NCI-H1417 treated with DMSO at 0.1 percent for 48 hours (cell line): ENCODE data around the gene ERP27.

ENCODE experiments used
- DNase-seq: peaks from one replicate; lab custom pipeline; 2025; lab: John Stamatoyannopoulos, UW

Gene ERP27

GRCh38 chr12:14938301-14938700 lies at the start of gene ERP27:
TSS of gene ERP27 (minus strand) at chr12:14938537. CDS start at chr12:14938508, 29 bp downstream.
- no peak for DNase-seq

- no peak for DNase-seq
These were observed 49.7 kb upstream of the ERP27 start for GRCh38 chr12:14988035-14988434.

- no peak for DNase-seq
These were observed 48.1 kb upstream of the ERP27 start for GRCh38 chr12:14986449-14986848.

- DNase-seq = no peak
These were observed 46.5 kb upstream of the ERP27 start for GRCh38 chr12:14984766-14985285.

- no peak for DNase-seq
These were observed 45.7 kb upstream of the ERP27 start for GRCh38 chr12:14984036-14984435.

GRCh38 chr12:14982991-14983390 lies 44.7 kb upstream of the ERP27 start:
- no peak for DNase-seq

- no peak for DNase-seq
These were observed 44.2 kb upstream of the ERP27 start for GRCh38 chr12:14982562-14982961.

- no peak for DNase-seq
These were observed 42.7 kb upstream of the ERP27 start for GRCh38 chr12:14981049-14981448.

GRCh38 chr12:14979468-14979867 lies 41.1 kb upstream of the ERP27 start:
- no peak for DNase-seq

- DNase-seq = no peak
These were observed 38.3 kb upstream of the ERP27 start for GRCh38 chr12:14976658-14977057.

- no peak for DNase-seq
These were observed 37.1 kb upstream of the ERP27 start for GRCh38 chr12:14975457-14975856.

- no peak for DNase-seq
These were observed 36.3 kb upstream of the ERP27 start for GRCh38 chr12:14974633-14975032.

GRCh38 chr12:14972816-14973215 lies 34.5 kb upstream of the ERP27 start, which contains the start of gene PDE6H:
TSS of gene PDE6H (plus strand) at chr12:14973042. CDS start at chr12:14978013, 4,971 bp downstream.
- no peak for DNase-seq

- no peak for DNase-seq
These were observed 32.1 kb upstream of the ERP27 start for GRCh38 chr12:14970473-14970872.

GRCh38 chr12:14968478-14968877 lies 30.1 kb upstream of the ERP27 start:
- no peak for DNase-seq

- DNase-seq = no peak
These were observed 26.9 kb upstream of the ERP27 start for GRCh38 chr12:14965221-14965620.

GRCh38 chr12:14964406-14964805 lies 26.1 kb upstream of the ERP27 start:
- no peak for DNase-seq

- DNase-seq = no peak
These were observed 25.2 kb upstream of the ERP27 start for GRCh38 chr12:14963520-14963919.

- no peak for DNase-seq
These were observed 24.5 kb upstream of the ERP27 start for GRCh38 chr12:14962797-14963196.

GRCh38 chr12:14962153-14962539 lies 23.8 kb upstream of the ERP27 start:
- no peak for DNase-seq

GRCh38 chr12:14961466-14962152 lies 23.3 kb upstream of the ERP27 start, which contains the start of gene ARHGDIB:
TSS of gene ARHGDIB (minus strand) at chr12:14961601. CDS start at chr12:14950712, 10,889 bp downstream.
- DNase-seq = no peak

GRCh38 chr12:14960548-14961465 lies 22.5 kb upstream of the ERP27 start:
- DNase-seq = no peak
